ENCODE data around the gene TK2.
"Not testable (repeated sequence)": the region's sequence is repeated elsewhere in the genome, so short reads cannot be mapped to it uniquely, and the experiment has no call there.

Gene TK2

GRCh38 chr16:66503612-66504011 is 46.3 kb downstream of the TK2 start:
- H3K4me3 ChIP-seq (ENCODE audit: low read depth, low read length): no peak overlapping the region
- in situ Hi-C loops (cut with HindIII; ENCODE audit: low sequenced_read_pairs): no loop called here
- TF ChIP-seq CTCF (IDR thresholded peaks at IDR 0.05; ENCODE audit: low read depth, low read length): no peak
- no peak for DNase-seq (ENCODE audit: low read depth, low spot score)

- H3K4me3 ChIP-seq (ENCODE audit: low read depth, low read length): no peak overlapping the region
- no peak for DNase-seq (ENCODE audit: low read depth, low spot score)
- in situ Hi-C loops (cut with HindIII; ENCODE audit: low sequenced_read_pairs): no loop called here
- TF ChIP-seq CTCF (IDR thresholded peaks at IDR 0.05; ENCODE audit: low read depth, low read length): no peak
Measured at GRCh38 chr16:66503030-66503429, 46.9 kb downstream of the TK2 start.

GRCh38 chr16:66502020-66502913 is 47.7 kb downstream of the TK2 start:
- in situ Hi-C loops (cut with HindIII; ENCODE audit: low sequenced_read_pairs): no loop called here
- no peak overlapping the region for H3K4me3 ChIP-seq (ENCODE audit: low read depth, low read length)
- TF ChIP-seq CTCF (IDR thresholded peaks at IDR 0.05; ENCODE audit: low read depth, low read length): no peak
- DNase-seq (ENCODE audit: low read depth, low spot score): no peak

GRCh38 chr16:66501563-66501962 is 48.4 kb downstream of the TK2 start:
- DNase-seq (ENCODE audit: low read depth, low spot score); in situ Hi-C loops (cut with HindIII; ENCODE audit: low sequenced_read_pairs); H3K4me3 ChIP-seq (ENCODE audit: low read depth, low read length): not testable (repeated sequence)

DNA sequence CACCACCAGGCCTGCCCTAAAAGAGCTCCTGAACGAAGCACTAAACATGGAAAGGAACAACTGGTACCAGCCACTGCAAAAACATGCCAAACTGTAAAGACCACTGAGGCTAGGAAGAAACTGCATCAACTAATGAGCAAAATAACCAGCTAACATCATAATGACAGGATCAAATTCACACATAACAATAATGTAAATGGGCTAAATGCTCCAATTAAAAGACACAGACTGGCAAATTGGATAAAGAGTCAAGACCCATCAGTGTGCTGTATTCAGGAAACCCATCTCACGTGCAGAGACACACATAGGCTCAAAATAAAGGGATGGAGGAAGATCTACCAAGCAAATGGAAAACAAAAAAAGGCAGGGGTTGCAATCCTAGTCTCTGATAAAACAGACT is 52.0 kb downstream of the TK2 start:
- H3K4me3 ChIP-seq (ENCODE audit: low read depth, low read length); DNase-seq (ENCODE audit: low read depth, low spot score); in situ Hi-C loops (cut with HindIII; ENCODE audit: low sequenced_read_pairs): not testable (repeated sequence)

DNA sequence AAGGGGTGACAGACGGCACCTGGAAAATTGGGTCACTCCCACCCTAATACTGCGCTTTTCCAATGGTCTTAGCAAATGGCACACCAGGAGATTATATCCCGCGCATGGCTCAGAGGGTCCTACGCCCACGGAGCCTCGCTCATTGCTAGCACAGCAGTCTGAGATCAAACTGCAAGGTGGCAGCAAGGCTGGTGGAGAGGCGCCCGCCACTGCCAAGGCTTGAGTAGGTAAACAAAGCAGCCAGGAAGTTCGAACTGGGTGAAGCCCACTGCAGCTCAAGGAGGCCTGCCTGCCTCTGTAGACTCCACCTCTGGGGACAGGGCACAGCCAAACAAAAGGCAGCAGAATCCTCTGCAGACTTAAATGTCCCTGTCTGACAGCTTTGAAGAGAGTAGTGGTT is 53.7 kb downstream of the TK2 start:
- H3K4me3 ChIP-seq (ENCODE audit: low read depth, low read length); in situ Hi-C loops (cut with HindIII; ENCODE audit: low sequenced_read_pairs); DNase-seq (ENCODE audit: low read depth, low spot score): not testable (repeated sequence)

DNA sequence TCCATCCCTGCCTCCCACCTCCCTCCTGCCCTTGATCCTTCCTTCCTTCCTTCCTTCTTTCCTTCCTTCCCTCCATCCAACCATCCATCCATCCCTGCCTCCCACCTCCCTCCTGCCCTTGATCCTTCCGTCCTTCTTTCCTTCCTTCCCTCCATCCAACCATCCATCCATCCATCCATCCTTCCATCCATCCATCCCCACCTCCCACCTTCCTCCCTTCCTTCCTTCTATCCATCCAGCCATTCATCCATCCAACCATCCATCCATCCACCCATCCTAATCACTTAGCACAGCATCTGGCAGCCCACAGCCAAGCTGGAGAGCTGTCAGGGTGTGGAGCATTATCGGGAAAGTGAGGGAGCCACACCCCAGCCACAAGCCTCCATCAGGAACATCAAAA is 54.5 kb downstream of the TK2 start:
- no peak for DNase-seq (ENCODE audit: low read depth, low spot score)
- in situ Hi-C loops (cut with HindIII; ENCODE audit: low sequenced_read_pairs): no loop called here
- H3K4me3 ChIP-seq (ENCODE audit: low read depth, low read length): no peak overlapping the region
- no peak for TF ChIP-seq CTCF (IDR thresholded peaks at IDR 0.05; ENCODE audit: low read depth, low read length)

- in situ Hi-C loops (cut with HindIII; ENCODE audit: low sequenced_read_pairs): no loop called here
- DNase-seq (ENCODE audit: low read depth, low spot score): no peak
- H3K4me3 ChIP-seq (ENCODE audit: low read depth, low read length): no peak overlapping the region
- TF ChIP-seq CTCF (IDR thresholded peaks at IDR 0.05; ENCODE audit: low read depth, low read length): no peak
Measured at GRCh38 chr16:66494916-66495315, 55.0 kb downstream of the TK2 start.
